HG03280 (cell line): ENCODE data around the gene CLDN6.
"Not testable (repeated sequence)": the region's sequence is repeated elsewhere in the genome, so short reads cannot be mapped to it uniquely, and the experiment has no call there.

Source experiments
- ATAC-seq: cut with Tn5 transposase; IDR thresholded peaks from one replicate; pipeline ENCODE4 v1.9.1; 2021; ENCODE audit warnings: mild to moderate bottlenecking, moderate library complexity; ENCODE audit not compliant: unreplicated experiment

The CLDN6 gene

GRCh38 chr16:3052571-3053329, 34.8 kb upstream of the CLDN6 start:
- ATAC-seq = not testable (repeated sequence)

- no peak for ATAC-seq
Measured at GRCh38 chr16:3051494-3051893, 33.5 kb upstream of the CLDN6 start.

GRCh38 chr16:3051009-3051408, 33.0 kb upstream of the CLDN6 start:
- no peak for ATAC-seq

GRCh38 chr16:3050487-3050886, 32.5 kb upstream of the CLDN6 start:
- ATAC-seq = no peak

- ATAC-seq = no peak
Measured at GRCh38 chr16:3049921-3050481, 32.0 kb upstream of the CLDN6 start.

GRCh38 chr16:3047387-3047720, 29.4 kb upstream of the CLDN6 start:
- no peak for ATAC-seq

GRCh38 chr16:3046641-3047386, 28.8 kb upstream of the CLDN6 start:
- ATAC-seq = no peak

GRCh38 chr16:3045758-3046640, 28.0 kb upstream of the CLDN6 start, which contains the start of gene MMP25:
Gene MMP25, plus strand, starts transcription at chr16:3046561. Its CDS starts 357 bp downstream, at chr16:3046918.
- ATAC-seq = no peak

GRCh38 chr16:3044708-3045107, 26.7 kb upstream of the CLDN6 start:
- no peak for ATAC-seq

- ATAC-seq = no peak
Measured at GRCh38 chr16:3042376-3042775, 24.4 kb upstream of the CLDN6 start.

- no peak for ATAC-seq
Measured at GRCh38 chr16:3038896-3039295, 20.9 kb upstream of the CLDN6 start.

GRCh38 chr16:3038256-3038655, 20.3 kb upstream of the CLDN6 start:
- ATAC-seq = no peak

GRCh38 chr16:3036726-3037315, 18.8 kb upstream of the CLDN6 start, which contains the start of gene BICDL2:
Gene BICDL2, minus strand, starts transcription at chr16:3036944. Its CDS starts 1,448 bp downstream, at chr16:3035496.
- ATAC-seq = no peak

- no peak for ATAC-seq
Measured at GRCh38 chr16:3035972-3036725, 18.2 kb upstream of the CLDN6 start.

- no peak for ATAC-seq
Measured at GRCh38 chr16:3035289-3035971, 17.4 kb upstream of the CLDN6 start.

- no peak for ATAC-seq
Measured at GRCh38 chr16:3032624-3033023, 14.6 kb upstream of the CLDN6 start.

- ATAC-seq = no peak
Measured at GRCh38 chr16:3030222-3031212, 12.5 kb upstream of the CLDN6 start.
